Muscle of back (tissue), 13 donors: ENCODE results near the gene FKTN. TPM values are rescaled to one million over a fixed set of nuclear protein-coding genes. Genes with fewer than 3 reads are reported as not detected.
"Not testable (repeated sequence)": the region's sequence is repeated elsewhere in the genome, so short reads cannot be mapped to it uniquely, and the experiment has no call there.

Experiments
- DNase-seq, 3 donors: peaks; one replicate each; pipeline versions ENCODE4 v3.0.0 to v3.0.0-alpha.2; 2013
- long read RNA-seq, 9 donors: transcript quantifications; one replicate each; lab custom pipeline, GENCODE V29; 2026
- polyA plus RNA-seq, 10 donors: library from polyadenylated mRNA; unstranded; fragments of 120-200 nt; gene quantifications; one replicate each; pipeline ENCODE4 v1.2.1, GENCODE V29; 2013; ENCODE audit not compliant: insufficient read length in 10 of 10

FKTN gene
- polyA plus RNA-seq = 10 to 100 TPM; 12.9 to 20.1 (median 17.7) TPM
- long read RNA-seq, donor 1 = 0 reads
- long read RNA-seq, donor 2 = 0 reads
- long read RNA-seq, donor 3 = 0 reads
- long read RNA-seq, donor 4 = 0 reads
- long read RNA-seq, donor 5, full-length matches to known transcripts = 2 of 2 reads
- long read RNA-seq, donor 5, partial matches to known transcripts = 0 of 2 reads
- long read RNA-seq, donor 5, other reads (novel, unspliced or antisense) = 0 of 2 reads
- long read RNA-seq, donor 6, partial matches to known transcripts = 0 of 1 reads
- long read RNA-seq, donor 6, other reads (novel, unspliced or antisense) = 0 of 1 reads
- long read RNA-seq, donor 7 = 0 reads
- long read RNA-seq, donor 8, full-length matches to known transcripts = 2 of 2 reads
- long read RNA-seq, donor 8, partial matches to known transcripts = 0 of 2 reads
- long read RNA-seq, donor 8, other reads (novel, unspliced or antisense) = 0 of 2 reads
- long read RNA-seq, donor 9 = 0 reads

DNA sequence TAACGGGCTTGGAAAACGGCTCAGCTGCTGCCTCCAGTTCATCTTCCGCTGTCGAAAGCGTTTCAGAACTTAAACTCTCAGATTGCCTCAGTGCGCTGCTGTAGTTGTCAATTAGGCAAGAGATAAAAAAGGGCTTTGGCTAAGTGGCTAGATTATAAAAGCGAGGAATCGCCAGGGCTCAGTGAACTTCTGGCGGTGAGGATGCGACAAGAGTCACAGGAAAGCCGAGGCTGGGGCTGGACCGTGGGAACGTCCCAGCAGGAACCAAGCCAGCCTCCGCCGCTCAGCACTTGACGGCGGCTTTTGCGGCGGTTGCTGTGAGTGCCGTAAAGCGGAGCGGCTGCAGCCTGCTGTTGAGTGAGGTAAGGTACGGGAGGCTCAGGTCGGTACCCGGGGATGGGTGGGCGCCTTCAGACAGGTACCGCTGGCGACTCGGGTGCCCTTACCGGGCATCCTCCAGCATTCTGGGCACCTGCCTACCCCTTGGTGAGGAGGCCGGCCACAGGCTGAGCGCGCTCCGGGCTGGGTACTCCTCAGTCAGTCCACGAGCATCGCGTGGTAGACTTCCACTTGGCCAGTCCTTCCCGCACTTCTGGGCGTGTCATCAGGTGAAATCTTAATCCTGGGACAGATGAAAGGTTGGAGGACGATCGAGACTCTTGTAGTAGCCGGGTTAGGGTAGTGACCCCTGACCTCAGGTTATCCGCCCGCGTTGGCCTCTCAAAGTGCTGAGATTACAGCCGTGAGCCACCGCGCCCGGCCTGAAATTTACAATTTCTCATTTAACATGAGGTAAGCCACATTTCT, at the start of gene FKTN:
Gene FKTN (plus strand): TSS at position 328 of the 807 bp plus-strand sequence. CDS start 16,902 bp downstream, outside the sequence.
- peak; percentile 84 to 97 (median 87) for DNase-seq

DNA sequence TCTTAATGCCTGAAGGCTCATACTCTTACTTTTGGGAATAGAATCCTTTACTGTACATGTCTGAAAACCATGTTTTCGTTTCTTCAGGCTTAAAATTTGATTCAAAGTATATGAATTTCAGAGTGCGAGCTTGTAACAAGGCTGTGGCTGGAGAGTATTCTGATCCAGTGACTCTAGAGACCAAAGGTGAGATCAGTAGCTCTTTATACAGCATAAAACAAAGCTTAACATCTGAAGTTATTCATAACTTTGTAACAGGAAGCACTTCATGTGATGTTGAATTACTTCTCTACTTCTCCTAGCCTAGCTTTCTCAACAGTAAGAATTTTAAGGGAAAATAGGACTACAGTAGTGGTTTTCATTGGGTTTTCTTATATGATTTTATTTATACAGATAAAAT, 49.4 kb upstream of the FKTN start:
- no peak for DNase-seq

DNA sequence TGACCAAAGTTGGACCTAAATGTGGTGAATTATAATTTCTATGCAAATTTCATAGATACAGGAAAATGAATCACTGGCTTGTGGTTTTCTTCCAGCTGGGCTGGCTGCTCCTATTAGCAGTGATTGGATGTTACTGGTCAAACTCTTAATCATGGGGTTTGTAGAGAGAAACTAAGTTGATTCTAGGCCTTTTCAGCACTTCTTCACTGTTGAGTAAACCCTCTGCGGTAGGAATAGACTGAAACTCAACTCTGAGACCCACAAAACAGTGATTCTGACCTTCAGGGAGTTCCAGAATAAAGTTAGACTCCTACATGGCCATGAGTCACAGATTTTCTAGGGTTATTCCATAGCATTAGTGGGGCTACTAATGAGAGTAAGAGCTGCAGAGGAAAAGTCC, 47.9 kb upstream of the FKTN start:
- peak in 1 of 3 donors; percentile 40 for DNase-seq

DNA sequence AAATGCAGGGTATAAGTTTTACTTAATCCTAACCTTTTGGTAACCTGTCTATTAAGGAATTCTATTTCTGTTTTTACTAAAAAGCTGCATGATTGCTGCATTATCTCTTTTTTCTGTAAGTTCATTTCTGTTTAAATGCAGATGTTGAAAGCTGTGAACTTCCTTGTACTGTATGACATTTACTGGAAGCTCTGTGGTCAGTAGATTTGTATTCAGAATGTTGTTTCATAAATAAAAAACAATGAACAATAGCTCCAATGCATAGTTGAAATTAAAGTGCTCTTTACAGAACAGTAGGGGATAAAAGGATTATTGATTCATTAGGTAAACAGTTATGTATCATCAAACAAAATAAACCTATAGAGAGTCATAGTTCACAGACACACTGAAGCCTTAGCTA, 46.5 kb upstream of the FKTN start:
- DNase-seq = no peak

DNA sequence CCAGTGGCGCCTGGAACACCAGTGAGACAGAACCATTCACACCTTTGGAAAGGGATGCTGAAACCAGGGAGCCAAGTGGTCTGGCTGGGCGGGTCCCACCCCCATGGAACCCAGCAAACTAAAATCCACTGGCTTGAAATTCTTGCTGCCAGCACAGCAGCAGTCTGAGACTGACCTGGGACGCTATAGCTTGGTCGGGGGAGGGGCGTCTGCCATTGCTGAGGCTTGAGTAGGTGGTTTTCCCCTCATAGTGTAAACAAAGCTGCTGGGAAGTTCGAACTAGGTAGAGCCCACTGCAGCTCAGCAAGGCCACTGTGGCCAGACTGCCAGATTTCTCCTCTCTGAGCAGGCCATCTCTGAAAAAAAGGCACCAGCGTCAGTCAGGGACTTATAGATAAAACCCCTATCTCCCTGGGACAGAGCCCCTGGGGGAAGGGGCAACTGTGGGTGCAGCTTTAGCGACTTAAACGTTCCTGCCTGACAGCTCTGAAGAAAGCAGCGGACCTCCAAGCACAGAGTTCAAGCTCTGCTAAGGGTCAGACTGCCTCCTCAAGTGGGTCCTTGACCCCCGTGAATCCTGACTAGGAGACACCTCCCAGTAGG, 42.0 kb upstream of the FKTN start:
- DNase-seq = no peak

DNA sequence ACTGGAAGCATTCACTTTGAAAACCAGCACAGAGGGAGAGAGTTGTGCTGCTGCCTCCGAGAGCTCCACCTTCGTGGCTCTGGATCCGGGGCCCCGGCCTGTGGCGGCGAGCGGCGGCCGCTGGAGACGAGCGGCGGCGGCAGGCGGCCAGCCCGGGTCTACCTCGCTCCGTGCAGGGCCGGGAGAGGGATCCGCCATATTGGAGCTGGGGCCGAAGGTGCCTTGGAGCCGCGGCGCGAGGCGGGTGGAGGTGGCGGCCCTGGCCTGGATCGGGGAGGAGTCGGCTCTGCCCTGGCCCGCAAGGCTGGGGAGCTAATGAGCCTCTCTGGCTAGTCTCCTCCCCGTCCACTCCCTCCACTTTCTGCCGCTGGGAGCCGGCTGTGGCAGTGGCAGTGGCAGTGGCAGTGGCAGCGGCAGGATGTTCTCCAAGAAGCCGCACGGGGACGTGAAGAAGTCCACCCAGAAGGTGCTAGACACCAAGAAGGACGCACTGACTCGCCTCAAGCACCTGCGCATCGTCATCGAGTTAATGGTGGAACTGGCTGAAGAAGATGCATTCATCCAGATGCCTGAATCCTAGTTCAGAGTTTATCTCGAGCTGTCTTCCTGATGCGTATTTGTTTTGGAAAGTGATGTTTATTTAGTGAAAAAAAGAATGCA, 38.1 kb upstream of the FKTN start:
- DNase-seq = peak in 1 of 3 donors; percentile 56

DNA sequence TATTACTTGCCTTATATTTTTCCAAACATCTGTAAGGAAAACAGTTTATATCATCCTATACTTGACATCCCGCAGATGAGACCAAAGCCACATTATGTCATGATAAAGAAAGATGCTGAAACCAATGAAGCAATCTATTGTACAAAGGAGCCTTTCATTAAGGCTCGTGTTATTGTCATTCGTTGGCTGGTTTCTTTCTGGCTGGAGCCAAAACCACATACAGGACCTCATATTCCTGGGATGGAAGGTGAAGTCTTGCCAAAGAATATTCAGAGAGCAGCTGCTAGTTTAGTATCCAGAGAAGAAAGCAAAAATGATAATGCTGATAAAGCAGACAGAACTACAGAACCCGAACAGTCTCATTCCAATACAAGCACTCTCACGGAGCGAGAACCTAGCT, 36.9 kb upstream of the FKTN start:
- DNase-seq = not testable (repeated sequence)

DNA sequence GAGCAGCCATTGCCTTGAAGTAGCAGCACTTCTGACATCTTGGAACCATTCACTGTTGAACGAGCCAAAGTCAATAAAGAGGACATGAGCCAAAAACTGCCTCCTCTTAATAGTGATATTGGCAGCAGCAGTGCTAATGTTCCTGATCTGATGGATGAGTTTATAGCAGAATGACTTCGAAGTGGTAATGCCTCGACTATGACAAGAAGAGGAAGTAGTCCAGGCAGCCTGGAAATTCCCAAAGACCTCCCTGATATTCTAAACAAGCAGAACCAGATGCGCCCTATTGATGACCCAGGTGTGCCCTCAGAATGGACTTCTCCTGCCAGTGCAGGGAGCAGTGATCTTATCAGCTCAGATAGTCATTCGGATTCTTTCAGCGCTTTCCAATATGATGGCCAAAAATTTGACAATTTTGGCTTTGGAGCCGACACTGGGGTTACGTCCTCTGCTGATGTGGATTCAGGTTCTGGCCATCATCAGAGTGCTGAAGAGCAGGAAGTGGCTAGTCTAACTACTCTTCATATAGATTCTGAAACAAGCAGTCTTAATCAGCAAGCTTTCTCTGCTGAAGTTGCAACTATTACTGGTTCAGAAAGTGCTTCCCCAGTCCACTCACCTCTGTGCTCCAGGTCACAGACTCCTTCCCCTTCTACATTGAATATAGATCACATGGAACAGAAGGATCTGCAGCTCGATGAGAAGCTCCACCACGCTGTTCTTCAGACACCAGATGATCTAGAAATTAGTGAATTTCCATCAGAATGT, 35.1 kb upstream of the FKTN start:
- DNase-seq = not testable (repeated sequence)

DNA sequence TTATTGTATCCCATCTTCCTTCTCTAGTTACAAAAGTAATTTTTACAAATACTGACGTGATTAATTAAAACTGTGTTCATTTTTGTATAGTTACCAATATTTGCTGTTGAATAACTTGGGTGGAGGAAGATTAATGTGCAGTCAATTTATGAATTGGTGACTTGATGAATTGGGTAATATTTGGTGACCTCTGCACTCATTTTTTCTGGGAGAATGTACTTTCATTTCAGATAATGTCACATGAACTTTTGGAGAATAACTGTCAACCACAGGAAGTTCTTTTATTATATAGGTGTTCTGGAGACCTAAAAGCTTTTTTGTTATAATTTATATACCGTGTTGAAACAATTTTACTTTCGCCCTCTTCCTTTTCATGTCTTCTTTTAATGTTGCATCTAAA, 26.4 kb upstream of the FKTN start:
- DNase-seq = no peak

DNA sequence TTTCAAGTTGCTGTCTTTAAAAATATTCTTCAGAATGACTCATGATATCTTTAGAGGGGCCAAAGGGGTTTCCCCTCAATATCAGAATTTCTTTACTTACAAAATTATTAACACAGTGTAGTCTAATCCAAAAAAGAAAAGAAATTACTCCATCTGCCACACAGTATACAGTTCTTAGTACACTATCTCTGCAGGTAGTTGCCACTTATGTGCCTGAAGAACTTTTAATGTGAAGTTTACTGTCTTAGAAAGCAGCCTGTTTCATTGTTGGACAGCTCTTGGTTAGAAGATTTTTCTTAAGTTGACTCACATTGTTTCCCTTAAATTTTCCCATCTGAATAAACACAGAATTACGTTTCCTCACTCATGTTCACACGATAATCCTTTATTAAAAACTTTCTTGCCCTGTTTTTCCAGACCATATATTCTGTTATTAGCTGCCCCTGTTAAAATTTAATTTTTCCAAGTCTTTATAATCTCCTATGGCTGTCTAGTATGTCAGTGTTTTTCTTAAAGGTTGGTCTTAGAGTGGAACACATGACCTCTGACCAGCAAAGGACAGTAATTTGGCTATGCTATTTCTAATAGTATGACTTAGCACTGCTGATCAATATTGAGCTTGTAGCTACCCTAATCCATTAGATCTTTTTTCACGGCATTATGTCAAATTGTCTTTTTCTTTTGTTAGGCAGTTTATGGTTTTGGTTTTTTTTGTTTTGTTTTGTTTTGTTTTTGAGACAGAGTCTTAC, 21.8 kb upstream of the FKTN start:
- DNase-seq = no peak

DNA sequence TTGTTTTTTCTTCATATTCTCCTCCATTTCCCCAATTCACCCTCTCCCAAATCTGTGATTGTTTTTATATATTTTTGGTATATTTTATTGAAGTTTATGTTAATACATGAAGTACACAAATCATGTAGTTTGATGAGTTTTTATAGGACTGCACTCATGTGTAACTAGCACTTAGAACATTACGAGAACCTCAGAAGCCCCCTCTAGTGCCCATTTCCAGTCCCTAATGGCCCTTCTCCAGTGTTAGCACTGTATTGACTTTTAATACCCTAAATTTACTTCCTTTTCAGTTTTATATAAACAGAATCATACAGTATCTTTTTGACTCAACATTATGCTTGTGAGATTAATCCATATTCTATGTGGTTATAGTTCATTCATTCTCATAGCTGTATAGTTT, 18.5 kb upstream of the FKTN start:
- DNase-seq = no peak

DNA sequence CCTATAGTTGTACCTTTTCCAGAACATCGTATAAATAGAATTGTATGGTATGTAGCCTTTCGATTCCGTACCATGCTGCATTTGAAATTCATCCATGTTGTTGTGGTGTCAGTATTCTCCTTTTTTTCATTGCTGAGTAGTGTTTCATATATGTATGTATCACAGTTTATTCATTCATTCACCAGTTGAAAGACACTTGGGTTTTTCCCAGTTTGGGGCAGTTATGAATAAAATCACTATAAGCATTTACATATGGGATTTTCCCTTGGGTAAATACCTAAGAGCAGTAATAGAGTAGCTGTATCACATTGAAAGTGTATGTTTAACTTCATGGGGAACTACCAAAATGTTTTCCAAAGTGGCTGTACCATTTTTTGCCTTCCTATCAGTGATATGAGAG, 16.1 kb upstream of the FKTN start:
- DNase-seq = no peak

DNA sequence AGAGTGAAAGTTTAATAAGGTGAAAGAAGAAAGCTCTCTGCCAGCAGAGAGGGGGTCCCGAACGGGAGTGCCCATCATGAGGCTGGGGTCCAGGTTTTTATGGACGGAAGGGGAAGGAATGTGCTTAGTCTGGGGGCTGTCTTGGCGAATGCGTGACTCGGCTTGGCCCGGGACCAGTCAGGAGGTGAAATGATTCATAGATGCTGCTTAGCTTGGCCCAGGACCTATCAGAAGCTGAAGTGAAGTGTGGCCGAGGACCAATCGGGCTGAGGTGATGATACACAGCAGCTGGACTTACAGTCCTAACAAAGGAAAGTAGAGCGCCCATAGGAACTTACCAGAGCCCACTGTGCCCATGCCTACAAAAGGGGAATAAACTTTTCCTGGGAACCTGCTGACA, 3.9 kb upstream of the FKTN start:
- no peak for DNase-seq

DNA sequence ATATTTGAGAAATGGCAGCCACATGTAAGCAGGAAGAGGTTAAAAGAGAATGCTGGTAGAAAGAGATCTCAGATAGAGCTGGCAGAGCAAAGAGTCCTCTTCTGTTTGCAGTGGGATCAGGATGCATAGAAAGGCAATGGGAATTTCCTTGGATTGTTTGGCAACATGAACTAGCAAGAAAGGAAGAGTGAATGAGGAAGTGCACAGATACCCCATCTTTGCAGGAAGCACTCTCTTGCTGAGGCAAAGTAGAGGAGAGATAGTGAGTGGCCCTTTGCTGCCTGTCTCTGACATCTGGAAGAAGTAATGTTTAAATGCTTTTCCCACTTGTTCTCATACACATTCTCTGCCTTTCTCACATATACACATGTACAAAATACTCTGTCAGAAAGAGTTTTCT, 14.5 kb downstream of the FKTN start:
- DNase-seq = no peak

DNA sequence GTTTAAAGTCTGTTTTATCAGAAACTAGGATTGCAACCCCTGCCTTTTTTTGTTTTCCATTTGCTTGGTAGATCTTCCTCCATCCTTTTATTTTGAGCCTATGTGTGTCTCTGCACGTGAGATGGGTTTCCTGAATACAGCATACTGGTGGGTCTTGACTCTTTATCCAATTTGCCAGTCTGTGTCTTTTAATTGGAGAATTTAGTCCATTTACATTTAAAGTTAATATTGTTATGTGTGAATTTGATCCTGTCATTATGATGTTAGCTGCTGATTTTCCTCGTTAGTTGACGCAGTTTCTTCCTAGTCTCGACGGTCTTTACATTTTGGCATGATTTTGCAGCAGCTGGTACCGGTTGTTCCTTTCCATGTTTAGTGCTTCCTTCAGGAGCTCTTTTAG, 22.0 kb downstream of the FKTN start:
- DNase-seq = not testable (repeated sequence)

DNA sequence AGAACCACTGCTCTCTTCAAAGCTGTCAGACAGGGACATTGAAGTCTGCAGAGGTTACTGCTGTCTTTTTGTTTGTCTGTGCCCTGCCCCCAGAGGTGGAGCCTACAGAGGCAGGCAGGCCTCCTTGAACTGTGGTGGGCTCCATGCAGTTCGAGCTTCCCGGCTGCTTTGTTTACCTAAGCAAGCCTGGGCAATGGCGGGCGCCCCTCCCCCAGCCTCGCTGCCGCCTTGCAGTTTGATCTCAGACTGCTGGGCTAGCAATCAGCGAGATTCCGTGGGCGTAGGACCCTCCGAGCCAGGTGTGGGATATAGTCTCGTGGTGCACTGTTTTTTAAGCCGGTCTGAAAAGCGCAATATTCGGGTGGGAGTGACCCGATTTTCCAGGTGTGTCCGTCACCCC, 23.6 kb downstream of the FKTN start:
- not testable (repeated sequence) for DNase-seq

DNA sequence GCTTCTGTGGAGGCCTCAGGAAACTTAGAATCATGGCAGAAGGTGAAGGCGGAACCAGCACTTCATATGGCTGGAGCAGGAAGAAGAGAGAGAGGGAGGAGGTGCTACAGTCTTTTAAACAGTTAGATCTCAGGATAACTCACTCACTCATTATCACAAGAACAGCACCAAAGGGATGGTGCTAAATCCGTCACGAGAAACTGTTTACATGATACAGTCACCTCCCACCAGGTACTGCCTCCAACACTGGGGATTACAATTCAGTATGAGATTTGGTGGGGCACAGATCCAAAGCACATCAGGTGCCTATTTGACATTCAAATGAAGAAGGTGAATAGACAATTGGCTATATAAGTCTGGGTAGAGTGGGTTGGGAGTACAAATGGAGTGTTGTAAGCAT, 35.2 kb downstream of the FKTN start:
- no peak for DNase-seq

DNA sequence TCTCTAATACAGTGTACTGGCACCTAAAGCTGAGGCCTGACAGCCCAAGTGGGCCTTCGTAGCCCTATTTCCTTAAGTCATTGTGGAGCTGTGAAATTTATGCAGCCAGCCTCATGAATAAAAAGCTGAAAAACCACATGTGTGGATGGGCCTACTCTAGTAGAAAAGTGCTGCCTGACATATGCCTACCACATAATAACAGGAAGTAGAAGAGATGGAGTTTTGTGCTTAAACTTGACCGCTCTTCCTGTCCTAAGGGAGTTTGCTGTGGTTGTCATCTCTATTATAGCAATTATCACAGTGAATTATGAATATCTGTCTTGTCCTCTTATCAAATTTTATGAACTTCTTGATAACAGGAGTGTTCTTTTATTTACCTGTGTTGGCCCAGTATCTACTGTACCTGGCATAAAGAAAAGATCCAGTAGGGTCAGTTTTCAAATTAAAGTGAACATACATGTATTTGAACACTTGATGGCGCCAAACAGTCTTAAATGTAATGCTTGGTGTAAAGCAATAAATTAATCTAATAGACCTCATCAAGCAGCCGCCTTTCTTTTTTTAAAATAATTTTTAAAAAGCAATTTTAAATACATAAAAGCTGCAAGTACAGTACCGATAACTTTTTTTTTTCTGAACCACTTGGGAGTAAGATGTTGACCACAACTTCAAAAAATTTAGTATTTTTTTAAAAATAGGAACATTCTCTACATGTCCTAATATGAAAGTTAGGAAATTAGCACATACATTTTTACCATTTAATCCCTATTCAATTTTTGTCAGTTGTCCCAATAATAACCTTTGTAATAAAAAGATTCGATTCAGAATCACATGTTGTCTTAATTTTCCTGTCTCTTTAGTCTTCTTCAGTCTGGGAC, 51.0 kb downstream of the FKTN start:
- DNase-seq = peak; percentile 31 to 38 (median 31)

DNA sequence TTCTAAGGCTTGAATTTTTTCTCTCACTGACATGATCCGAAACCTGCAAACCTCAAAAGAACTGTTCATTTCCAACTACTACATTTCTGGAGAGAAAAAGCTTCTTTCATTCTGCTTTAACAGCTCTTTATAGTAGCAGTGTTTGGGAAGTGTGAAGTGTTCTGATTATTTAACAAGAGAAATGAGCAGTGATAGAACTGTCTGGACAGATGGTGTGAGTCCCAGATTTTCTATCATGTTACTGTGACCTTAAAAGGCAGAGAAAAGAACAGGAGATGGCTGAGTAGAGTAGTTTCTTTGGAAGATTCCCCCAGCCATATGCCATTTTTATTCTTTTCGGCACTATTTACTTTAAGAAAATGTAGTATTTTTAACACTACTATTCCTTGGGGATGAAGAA, 63.1 kb downstream of the FKTN start:
- DNase-seq = no peak
